ENCODE measurements around the gene PCSK2. TPM values are rescaled to one million over a fixed set of nuclear protein-coding genes. Genes with fewer than 3 reads are reported as not detected.

Gene PCSK2
- total RNA-seq, 1 donor from 2014 or later: 1.0 TPM

DNA sequence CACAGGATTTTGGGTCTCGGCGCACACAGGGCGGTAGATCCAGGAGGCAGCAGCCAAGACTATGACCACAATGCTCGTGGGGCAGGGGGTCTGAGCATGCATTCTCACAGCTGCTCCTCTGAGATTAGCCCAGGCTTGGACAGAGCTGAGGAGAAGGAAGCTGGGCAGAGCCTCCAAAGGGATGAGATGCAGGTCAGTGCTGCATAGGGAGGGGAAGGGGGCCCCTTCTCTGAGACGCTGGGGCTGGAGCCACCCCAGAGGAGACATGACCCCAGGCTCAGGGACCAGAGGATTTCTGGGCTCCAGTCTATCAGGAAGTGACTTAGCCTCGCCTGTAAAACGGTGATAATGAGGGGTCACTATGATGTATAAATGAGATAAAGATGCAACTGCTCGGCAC lies 210.4 kb downstream of the PCSK2 start:
- H3K36me3 Mint-ChIP-seq (ENCODE audit: low read depth, unreplicated experiment): no peaks in the 10 kb centered on the region
- peaks cover 8% of the 10 kb centered on the region for H3K27me3 Mint-ChIP-seq (ENCODE audit: unreplicated experiment)
- no peaks in the 10 kb centered on the region for H3K4me1 Mint-ChIP-seq (ENCODE audit: unreplicated experiment)
- no peak overlapping the region for H3K27ac Mint-ChIP-seq (ENCODE audit: unreplicated experiment)
- H3K9me3 Mint-ChIP-seq (ENCODE audit: unreplicated experiment): no peaks in the 10 kb centered on the region
- DNase-seq (ENCODE audit: low spot score): no peak
- TF ChIP-seq CTCF (IDR thresholded peaks at IDR 0.05; ENCODE audit: unreplicated experiment): no peak
- H3K4me3 Mint-ChIP-seq (ENCODE audit: unreplicated experiment): no peak overlapping the region

DNA sequence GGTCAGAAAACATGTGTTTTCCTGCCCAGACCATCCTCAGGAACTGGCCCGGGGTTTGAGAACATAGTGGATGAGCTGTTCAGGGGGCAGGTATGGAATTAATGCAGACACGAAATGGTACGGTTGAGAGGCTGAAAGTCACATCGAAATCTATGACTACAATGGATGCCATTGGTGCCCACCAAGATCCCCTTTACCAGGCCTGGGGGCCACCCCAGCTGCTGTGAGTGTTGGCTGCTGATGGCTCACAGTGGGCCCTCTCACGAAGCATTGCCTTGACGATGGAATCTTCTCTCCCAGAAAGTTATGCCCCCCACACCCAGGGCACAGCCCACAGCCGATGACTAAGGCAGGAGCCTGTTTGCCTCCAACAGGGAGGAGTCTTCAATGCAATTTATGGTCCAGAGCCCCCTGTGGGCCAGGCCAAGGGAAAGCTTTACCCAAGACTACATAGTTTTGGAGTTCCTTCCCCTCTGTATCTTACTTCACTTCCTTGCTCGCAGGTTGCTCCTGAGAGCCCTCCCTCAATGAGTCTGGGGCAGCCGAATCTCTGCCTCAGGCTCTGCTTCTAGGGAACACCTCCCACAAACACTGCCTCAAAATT lies 211.7 kb downstream of the PCSK2 start:
- no peak for DNase-seq (ENCODE audit: low spot score)
- H3K9me3 Mint-ChIP-seq (ENCODE audit: unreplicated experiment): no peaks in the 10 kb centered on the region

GRCh38 chr20:17439616-17440296 lies 212.9 kb downstream of the PCSK2 start:
- Mint-ChIP-seq H3K36me3 (ENCODE audit: low read depth, unreplicated experiment) (no peaks in the 10 kb centered on the region), H3K27ac (ENCODE audit: unreplicated experiment) (no peak overlapping the region), H3K27me3 (ENCODE audit: unreplicated experiment) (peaks cover 6% of the 10 kb centered on the region), H3K4me1 (ENCODE audit: unreplicated experiment) (no peaks in the 10 kb centered on the region), H3K4me3 (ENCODE audit: unreplicated experiment) (no peak overlapping the region), H3K9me3 (ENCODE audit: unreplicated experiment) (no peaks in the 10 kb centered on the region)
- DNase-seq (ENCODE audit: low spot score): no peak
- TF ChIP-seq CTCF (IDR thresholded peaks at IDR 0.05; ENCODE audit: unreplicated experiment): no peak

More for the DNA sequence above, 211.7 kb downstream of the PCSK2 start:
- Mint-ChIP-seq H3K36me3 (ENCODE audit: low read depth, unreplicated experiment) (no peaks in the 10 kb centered on the region), H3K4me3 (ENCODE audit: unreplicated experiment) (no peak overlapping the region), H3K27ac (ENCODE audit: unreplicated experiment) (no peak overlapping the region), H3K27me3 (ENCODE audit: unreplicated experiment) (peaks cover 8% of the 10 kb centered on the region), H3K4me1 (ENCODE audit: unreplicated experiment) (no peaks in the 10 kb centered on the region)
- no peak for TF ChIP-seq CTCF (IDR thresholded peaks at IDR 0.05; ENCODE audit: unreplicated experiment)

GRCh38 chr20:17441745-17442144 lies 214.9 kb downstream of the PCSK2 start:
- H3K27ac Mint-ChIP-seq (ENCODE audit: unreplicated experiment): no peak overlapping the region
- DNase-seq (ENCODE audit: low spot score): no peak
- H3K36me3 Mint-ChIP-seq (ENCODE audit: low read depth, unreplicated experiment): no peaks in the 10 kb centered on the region
- no peak overlapping the region for H3K4me3 Mint-ChIP-seq (ENCODE audit: unreplicated experiment)
- no peaks in the 10 kb centered on the region for H3K9me3 Mint-ChIP-seq (ENCODE audit: unreplicated experiment)
- H3K27me3 Mint-ChIP-seq (ENCODE audit: unreplicated experiment): peaks cover 3% of the 10 kb centered on the region
- TF ChIP-seq CTCF (IDR thresholded peaks at IDR 0.05; ENCODE audit: unreplicated experiment): no peak
- H3K4me1 Mint-ChIP-seq (ENCODE audit: unreplicated experiment): no peaks in the 10 kb centered on the region

- peaks cover 1% of the 10 kb centered on the region for H3K27me3 Mint-ChIP-seq (ENCODE audit: unreplicated experiment)
- H3K9me3 Mint-ChIP-seq (ENCODE audit: unreplicated experiment): no peaks in the 10 kb centered on the region
- no peaks in the 10 kb centered on the region for H3K36me3 Mint-ChIP-seq (ENCODE audit: low read depth, unreplicated experiment)
- H3K4me3 Mint-ChIP-seq (ENCODE audit: unreplicated experiment): no peak overlapping the region
- peak; percentile 13 for DNase-seq (ENCODE audit: low spot score)
- H3K27ac Mint-ChIP-seq (ENCODE audit: unreplicated experiment): no peak overlapping the region
- TF ChIP-seq CTCF (IDR thresholded peaks at IDR 0.05; ENCODE audit: unreplicated experiment): peak; percentile 59
- no peaks in the 10 kb centered on the region for H3K4me1 Mint-ChIP-seq (ENCODE audit: unreplicated experiment)
Measured at GRCh38 chr20:17442588-17442987, 215.7 kb downstream of the PCSK2 start.
